ENCODE data around the gene ARHGEF33.

The ARHGEF33 gene

GRCh38 chr2:39008665-39009064 is 119.0 kb downstream of the ARHGEF33 start:
- DNase-seq (ENCODE audit: low read depth), result no peak
- no peak overlapping the region for H3K4me3 ChIP-seq (ENCODE audit: low read length)
- TF ChIP-seq CTCF (conservative IDR thresholded peaks at IDR 0.05; ENCODE audit: low read depth, low read length), result no peak

- no peak overlapping the region for H3K4me3 ChIP-seq (ENCODE audit: low read length)
- DNase-seq (ENCODE audit: low read depth), result no peak
- TF ChIP-seq CTCF (conservative IDR thresholded peaks at IDR 0.05; ENCODE audit: low read depth, low read length), result no peak
Observed at GRCh38 chr2:39013871-39014270, 124.2 kb downstream of the ARHGEF33 start.

GRCh38 chr2:39015424-39015823 is 125.7 kb downstream of the ARHGEF33 start:
- no peak for TF ChIP-seq CTCF (conservative IDR thresholded peaks at IDR 0.05; ENCODE audit: low read depth, low read length)
- no peak overlapping the region for H3K4me3 ChIP-seq (ENCODE audit: low read length)
- DNase-seq (ENCODE audit: low read depth), result no peak

- H3K4me3 ChIP-seq (ENCODE audit: low read length), result no peak overlapping the region
- no peak for TF ChIP-seq CTCF (conservative IDR thresholded peaks at IDR 0.05; ENCODE audit: low read depth, low read length)
- no peak for DNase-seq (ENCODE audit: low read depth)
Observed at GRCh38 chr2:39017334-39017733, 127.7 kb downstream of the ARHGEF33 start.

- H3K4me3 ChIP-seq (ENCODE audit: low read length), result no peak overlapping the region
- DNase-seq (ENCODE audit: low read depth), result no peak
- no peak for TF ChIP-seq CTCF (conservative IDR thresholded peaks at IDR 0.05; ENCODE audit: low read depth, low read length)
Observed at GRCh38 chr2:39018638-39019037, 129.0 kb downstream of the ARHGEF33 start.

GRCh38 chr2:39020383-39020782 is 130.7 kb downstream of the ARHGEF33 start:
- TF ChIP-seq CTCF (conservative IDR thresholded peaks at IDR 0.05; ENCODE audit: low read depth, low read length), result no peak
- no peak for DNase-seq (ENCODE audit: low read depth)
- H3K4me3 ChIP-seq (ENCODE audit: low read length), result no peak overlapping the region

- no peak overlapping the region for H3K4me3 ChIP-seq (ENCODE audit: low read length)
- DNase-seq (ENCODE audit: low read depth), result no peak
- no peak for TF ChIP-seq CTCF (conservative IDR thresholded peaks at IDR 0.05; ENCODE audit: low read depth, low read length)
Observed at GRCh38 chr2:39022642-39023235, 133.1 kb downstream of the ARHGEF33 start.
